GM21529 (cell line): ENCODE results near the gene SS18L1.

ENCODE experiments used
- ATAC-seq: cut with Tn5 transposase; IDR thresholded peaks from one replicate; pipeline ENCODE4 v1.9.1; 2021; ENCODE audit not compliant: unreplicated experiment

SS18L1 gene

GRCh38 chr20:62208795-62209755 is 65.5 kb downstream of the SS18L1 start:
- ATAC-seq = no peak

DNA sequence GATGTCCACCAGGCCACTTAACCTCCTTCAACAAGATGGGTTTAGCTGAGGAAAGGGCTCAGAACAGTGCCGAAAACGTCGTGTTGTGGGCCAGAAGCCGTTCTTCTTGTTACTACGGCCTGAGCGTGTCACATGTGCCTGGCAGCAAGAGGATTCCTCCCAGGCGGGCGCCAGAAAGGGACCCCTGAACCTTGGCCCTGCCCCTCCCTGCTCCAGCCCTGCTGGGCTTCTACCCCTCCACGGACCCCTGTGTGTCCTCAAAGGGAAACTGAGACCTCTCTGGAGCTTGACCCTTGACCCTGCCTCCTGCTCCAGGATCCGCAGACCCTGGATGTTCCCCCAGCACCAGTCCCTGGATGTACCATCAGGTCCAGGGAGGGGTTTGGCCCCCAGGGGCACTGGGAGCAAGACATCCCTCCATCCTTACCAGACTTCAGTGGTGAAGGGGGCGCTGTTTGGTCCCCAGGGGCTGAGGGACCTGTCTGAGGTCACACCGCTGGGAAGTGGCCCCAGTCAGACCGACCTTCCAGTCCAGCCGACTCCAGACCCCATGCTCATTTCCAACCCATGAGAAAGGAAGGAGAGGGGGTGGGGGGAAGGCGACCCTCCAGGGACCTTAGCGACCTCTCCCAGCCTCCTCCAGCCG is 66.4 kb downstream of the SS18L1 start:
- no peak for ATAC-seq

GRCh38 chr20:62210496-62210855 is 66.9 kb downstream of the SS18L1 start:
- no peak for ATAC-seq

DNA sequence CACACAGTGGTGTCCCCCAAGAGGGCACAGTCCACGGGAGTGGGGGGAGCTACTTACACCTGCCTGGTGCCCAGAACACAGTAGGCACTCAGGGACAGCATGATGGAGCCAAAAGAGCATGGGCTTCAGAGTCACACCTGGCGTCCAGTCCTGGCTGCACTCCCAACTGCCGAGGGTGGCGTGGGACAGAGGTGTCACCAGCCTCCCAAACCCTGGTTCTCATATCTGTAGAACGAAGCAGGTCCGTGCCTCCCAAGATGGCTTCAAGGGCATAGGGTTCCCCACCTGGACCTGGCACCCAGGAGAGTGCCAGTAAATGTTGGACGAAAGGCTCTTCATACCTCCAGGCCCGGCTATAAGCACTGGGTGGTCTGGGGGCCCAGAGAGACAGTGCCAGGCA is 67.6 kb downstream of the SS18L1 start:
- ATAC-seq = no peak

DNA sequence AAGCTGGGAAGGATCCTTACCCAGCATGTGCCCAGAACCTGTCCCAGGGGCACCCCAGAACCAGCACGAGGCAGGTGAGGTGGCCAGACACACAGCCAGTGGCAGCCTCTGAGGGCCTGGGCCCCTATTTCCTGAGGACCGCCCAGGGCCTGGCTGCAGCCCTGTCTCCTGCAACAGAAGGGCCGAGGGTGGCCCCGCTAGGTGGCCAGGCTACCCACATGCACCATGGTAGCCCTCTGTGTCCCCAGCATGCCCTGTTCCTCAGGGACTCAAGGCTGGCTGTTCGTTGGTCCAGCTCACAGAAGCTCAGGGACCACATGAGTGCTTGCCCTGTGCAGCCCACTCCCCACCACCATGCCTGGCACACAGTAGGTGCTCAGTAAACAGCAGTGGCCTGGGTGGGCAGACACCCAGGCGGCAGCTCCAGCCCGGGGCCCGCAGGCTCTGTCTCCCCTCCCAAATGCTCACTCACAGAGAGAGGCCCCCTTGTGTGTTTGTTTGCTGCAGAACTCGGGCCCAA is 68.3 kb downstream of the SS18L1 start:
- no peak for ATAC-seq

- ATAC-seq = no peak
Observed at GRCh38 chr20:62212299-62212698, 68.7 kb downstream of the SS18L1 start.

GRCh38 chr20:62214067-62214466 is 70.5 kb downstream of the SS18L1 start:
- no peak for ATAC-seq

- ATAC-seq = no peak
Observed at GRCh38 chr20:62215020-62215990, 71.7 kb downstream of the SS18L1 start.

DNA sequence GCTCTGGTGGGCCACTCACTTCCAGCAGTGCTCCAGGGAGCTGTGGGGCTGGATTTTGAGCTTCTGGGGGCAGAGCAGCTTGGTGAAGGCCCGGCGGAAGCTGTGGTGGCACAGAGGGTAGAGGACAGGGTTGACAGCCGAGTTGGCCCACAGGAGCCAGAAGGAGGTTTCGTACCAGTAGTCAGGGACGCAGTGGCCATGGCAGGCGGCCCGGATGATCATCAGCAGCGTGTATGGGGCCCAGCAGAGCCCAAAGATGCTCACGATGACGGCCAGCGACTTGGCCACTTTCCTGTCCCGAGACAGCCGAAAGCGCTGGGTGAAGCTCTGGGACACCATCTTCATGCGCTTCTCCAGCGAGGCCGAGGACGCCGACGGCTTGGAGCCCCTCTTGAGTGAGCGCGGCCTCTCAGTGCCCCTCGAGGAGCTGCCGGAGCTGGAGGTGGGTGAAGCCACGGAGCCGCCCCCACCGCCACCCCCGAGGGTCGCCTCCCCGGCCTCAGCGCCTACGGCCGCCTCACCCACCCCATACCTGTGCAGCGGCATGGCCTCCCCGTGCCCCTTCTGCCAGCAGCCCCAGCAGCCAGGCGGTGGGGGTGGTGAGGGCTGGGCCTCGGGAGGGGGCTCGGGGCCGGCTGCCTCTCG is 72.5 kb downstream of the SS18L1 start:
- ATAC-seq = no peak

- no peak for ATAC-seq
Observed at GRCh38 chr20:62216636-62217566, 73.3 kb downstream of the SS18L1 start.

GRCh38 chr20:62217913-62218773 is 74.6 kb downstream of the SS18L1 start:
- no peak for ATAC-seq

- ATAC-seq = no peak
Observed at GRCh38 chr20:62219101-62219991, 75.8 kb downstream of the SS18L1 start.

- no peak for ATAC-seq
Observed at GRCh38 chr20:62219992-62220665, 76.6 kb downstream of the SS18L1 start, which contains the start of gene HRH3. Gene HRH3, minus strand, starts transcription at chr20:62220278. Its CDS starts 308 bp downstream, at chr20:62219970.

DNA sequence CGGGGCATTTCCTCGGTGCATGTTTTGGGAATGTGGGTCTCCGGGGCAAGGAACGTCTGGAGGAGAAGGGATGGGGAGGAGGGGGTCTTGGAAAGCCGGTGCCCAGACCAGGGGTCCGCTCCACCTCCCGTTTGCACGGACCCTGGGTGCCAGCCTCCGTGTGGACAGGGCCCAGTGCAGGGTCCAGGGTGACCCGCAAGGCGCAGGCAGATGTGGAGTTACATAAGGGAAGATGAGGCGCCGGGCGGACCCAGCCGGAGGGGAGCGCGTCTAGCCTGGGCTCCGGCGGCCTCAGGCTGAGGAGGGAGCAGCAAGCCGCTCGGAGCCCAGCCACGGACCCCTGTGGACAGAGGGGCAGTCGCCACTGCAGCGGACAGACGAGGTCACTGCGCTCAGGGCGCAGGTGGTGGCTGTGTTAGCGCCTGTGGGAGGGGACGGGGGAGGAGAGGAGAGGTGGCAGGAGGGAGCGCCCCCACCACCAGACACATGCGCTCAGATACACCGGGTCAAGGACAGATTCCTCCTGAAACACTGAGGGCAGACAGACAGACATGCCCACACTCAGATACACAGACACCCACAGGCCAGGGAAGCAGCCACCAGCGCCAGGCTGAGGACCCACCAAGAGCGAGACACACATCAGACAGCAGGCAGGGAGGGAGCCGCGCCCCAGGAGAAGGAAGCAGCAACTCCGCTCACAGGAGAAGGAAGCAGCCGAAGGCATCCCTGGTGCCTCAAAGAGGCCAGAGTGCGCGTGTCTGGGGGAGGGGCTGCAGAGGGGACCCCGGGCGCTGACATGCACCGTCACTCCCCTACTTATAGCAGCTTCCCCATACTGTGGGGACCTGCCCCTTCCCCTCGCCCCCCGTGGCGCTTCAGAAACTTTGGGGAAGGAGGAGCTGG is 77.3 kb downstream of the SS18L1 start:
- no peak for ATAC-seq

GRCh38 chr20:62222266-62222850 is 78.8 kb downstream of the SS18L1 start:
- no peak for ATAC-seq
